Measurements from ENCODE around the gene BAZ1A. TPM values are rescaled to one million over a fixed set of nuclear protein-coding genes. Genes with fewer than 3 reads are reported as not detected.

The BAZ1A gene
- total and polyA plus RNA-seq, 2 experiments from 2014 or later, result 9.4 to 13.8 TPM

DNA sequence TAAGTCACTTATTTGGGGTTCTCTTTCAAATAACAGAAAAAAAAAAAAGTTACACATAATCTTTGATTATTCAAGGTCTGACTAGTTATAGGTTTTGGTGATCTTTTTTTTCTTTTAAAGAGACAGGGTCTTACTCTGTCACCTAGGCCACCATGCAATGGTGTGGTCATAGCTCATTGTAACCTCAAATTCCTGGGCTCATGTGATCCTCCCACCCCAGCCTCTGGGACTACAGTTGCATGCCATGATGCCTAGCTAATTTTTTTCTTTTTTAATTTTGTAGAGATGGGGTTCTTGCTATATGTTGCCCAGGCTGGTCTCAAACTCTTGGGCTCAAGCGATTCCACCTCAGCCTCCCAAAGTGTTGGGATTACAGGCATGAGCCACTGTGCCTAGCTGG, 104.3 kb downstream of the BAZ1A start:
- H4K20me1 ChIP-seq (ENCODE audit: insufficient read depth), result no peaks in the 10 kb centered on the region
- H3K36me3 ChIP-seq (ENCODE audit: low read depth), result peaks cover 33% of the 10 kb centered on the region
- H3K79me2 ChIP-seq (ENCODE audit: insufficient read depth), result no peaks in the 10 kb centered on the region
- H3F3A ChIP-seq (ENCODE audit: insufficient read depth), result no peaks in the 10 kb centered on the region; the same call in 1 of the 2 replicates
- H3K4me1 ChIP-seq (ENCODE audit: insufficient read depth), result peaks cover 19% of the 10 kb centered on the region
- DNase-seq, result peak; percentile 19
- H3K4me2 ChIP-seq (ENCODE audit: unreplicated experiment), result no peak overlapping the region
- no peak overlapping the region for H3K9ac ChIP-seq
- no peaks in the 10 kb centered on the region for H3K27me3 ChIP-seq (replicated peaks; ENCODE audit: insufficient read depth)
- in situ Hi-C loops (cut with MboI), result no loop called here
- no peaks in the 10 kb centered on the region for H3K9me2 ChIP-seq (ENCODE audit: insufficient read depth)
- no peak overlapping the region for H2AFZ ChIP-seq
- no peaks in the 10 kb centered on the region for H3K9me3 ChIP-seq (ENCODE audit: low read depth)
- H3K27ac ChIP-seq, result no peak overlapping the region
- WGBS, 2 experiments (ENCODE audit: low coverage in 1 of 2, low lambda C conversion rate in 2 of 2, missing lambda C conversion rate in 2 of 2), result 100% methylated on average over 1 of the region's 1 CpG
- TF ChIP-seq EZH2phosphoT487 (IDR thresholded peaks at IDR 0.05; ENCODE audit: insufficient read depth, low read depth), result no peak
- no peak for TF ChIP-seq EZH2 (IDR thresholded peaks at IDR 0.05; ENCODE audit: insufficient read depth, poor library complexity, severe bottlenecking)
- H3K4me3 ChIP-seq, result no peak overlapping the region

GRCh38 chr14:34766606-34767005, 108.6 kb downstream of the BAZ1A start:
- no peaks in the 10 kb centered on the region for H3K27me3 ChIP-seq (replicated peaks; ENCODE audit: insufficient read depth)
- no peaks in the 10 kb centered on the region for H3K9me2 ChIP-seq (ENCODE audit: insufficient read depth)
- no peaks in the 10 kb centered on the region for H4K20me1 ChIP-seq (ENCODE audit: insufficient read depth)
- in situ Hi-C loops (cut with MboI), result no loop called here
- H3K27ac ChIP-seq, result no peak overlapping the region
- no peak overlapping the region for H3K4me3 ChIP-seq
- H3K9me3 ChIP-seq (ENCODE audit: low read depth), result no peaks in the 10 kb centered on the region
- 7 to 11% methylated on average over 2 of the region's 2 CpGs for WGBS, 2 experiments (ENCODE audit: low coverage in 1 of 2, low lambda C conversion rate in 2 of 2, missing lambda C conversion rate in 2 of 2)
- DNase-seq, result peak; percentile 49
- H3K79me2 ChIP-seq (ENCODE audit: insufficient read depth), result no peaks in the 10 kb centered on the region
- TF ChIP-seq EZH2phosphoT487 (IDR thresholded peaks at IDR 0.05; ENCODE audit: insufficient read depth, low read depth) (no peak), EZH2 (IDR thresholded peaks at IDR 0.05; ENCODE audit: insufficient read depth, poor library complexity, severe bottlenecking) (no peak)
- H2AFZ ChIP-seq, result peak overlapping the region; percentile 12; the same call in 1 of the 2 replicates
- peaks cover 31% of the 10 kb centered on the region; the same call in 1 of the 2 replicates for H3K36me3 ChIP-seq (ENCODE audit: low read depth)
- H3K4me2 ChIP-seq (ENCODE audit: unreplicated experiment), result peak overlapping the region; percentile 37
- H3F3A ChIP-seq (ENCODE audit: insufficient read depth), result no peaks in the 10 kb centered on the region; the same call in 1 of the 2 replicates
- peaks cover 19% of the 10 kb centered on the region for H3K4me1 ChIP-seq (ENCODE audit: insufficient read depth)
- H3K9ac ChIP-seq, result no peak overlapping the region

DNA sequence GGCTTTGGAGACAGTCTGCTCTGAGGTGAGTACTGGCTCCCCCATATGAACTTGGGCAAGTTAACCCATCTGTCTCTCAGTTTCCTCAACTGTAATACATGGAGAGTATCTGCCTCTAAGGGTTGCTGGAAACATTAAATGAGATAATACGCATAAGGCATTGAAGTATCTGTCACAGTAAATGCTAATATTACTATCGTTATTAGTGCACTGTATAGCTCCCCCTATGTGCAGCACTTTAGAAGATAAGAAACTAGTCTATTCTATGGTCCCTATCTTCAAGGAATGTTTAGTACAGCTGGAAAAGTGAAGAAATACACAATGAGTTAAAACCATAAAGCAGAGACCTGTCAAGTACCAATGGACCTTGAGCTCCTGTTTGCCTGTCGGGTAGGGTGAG, 109.1 kb downstream of the BAZ1A start:
- H3K79me2 ChIP-seq (ENCODE audit: insufficient read depth), result no peaks in the 10 kb centered on the region
- no peak overlapping the region for H3K4me3 ChIP-seq
- H4K20me1 ChIP-seq (ENCODE audit: insufficient read depth), result no peaks in the 10 kb centered on the region
- WGBS, 2 experiments (ENCODE audit: low coverage in 1 of 2, low lambda C conversion rate in 2 of 2, missing lambda C conversion rate in 2 of 2), result 75 to 78% methylated on average over 3 of the region's 3 CpGs
- no peak overlapping the region for H3K9ac ChIP-seq
- peaks cover 34% of the 10 kb centered on the region; the same call in 1 of the 2 replicates for H3K36me3 ChIP-seq (ENCODE audit: low read depth)
- no peak overlapping the region for H3K4me2 ChIP-seq (ENCODE audit: unreplicated experiment)
- in situ Hi-C loops (cut with MboI), result no loop called here
- no peaks in the 10 kb centered on the region for H3K9me2 ChIP-seq (ENCODE audit: insufficient read depth)
- H3K27me3 ChIP-seq (replicated peaks; ENCODE audit: insufficient read depth), result no peaks in the 10 kb centered on the region
- H3K9me3 ChIP-seq (ENCODE audit: low read depth), result no peaks in the 10 kb centered on the region
- H3K4me1 ChIP-seq (ENCODE audit: insufficient read depth), result peaks cover 19% of the 10 kb centered on the region
- no peak overlapping the region for H3K27ac ChIP-seq
- H2AFZ ChIP-seq, result peak overlapping the region; percentile 12; the same call in 1 of the 2 replicates
- no peaks in the 10 kb centered on the region; the same call in 1 of the 2 replicates for H3F3A ChIP-seq (ENCODE audit: insufficient read depth)
- TF ChIP-seq EZH2phosphoT487 (IDR thresholded peaks at IDR 0.05; ENCODE audit: insufficient read depth, low read depth) (no peak), EZH2 (IDR thresholded peaks at IDR 0.05; ENCODE audit: insufficient read depth, poor library complexity, severe bottlenecking) (no peak)
- no peak for DNase-seq

GRCh38 chr14:34755215-34755614, 119.9 kb downstream of the BAZ1A start:
- no peak overlapping the region for H3K4me3 ChIP-seq
- 98% methylated on average over 2 of the region's 2 CpGs for WGBS, 2 experiments (ENCODE audit: low coverage in 1 of 2, low lambda C conversion rate in 2 of 2, missing lambda C conversion rate in 2 of 2)
- DNase-seq, result no peak
- no peaks in the 10 kb centered on the region for H3K9me3 ChIP-seq (ENCODE audit: low read depth)
- no peak overlapping the region for H3K27ac ChIP-seq
- no peak overlapping the region for H3K4me2 ChIP-seq (ENCODE audit: unreplicated experiment)
- H2AFZ ChIP-seq, result no peak overlapping the region
- peaks cover 10% of the 10 kb centered on the region for H3K4me1 ChIP-seq (ENCODE audit: insufficient read depth)
- no peaks in the 10 kb centered on the region for H3K9me2 ChIP-seq (ENCODE audit: insufficient read depth)
- no peak overlapping the region for H3K9ac ChIP-seq
- H3K79me2 ChIP-seq (ENCODE audit: insufficient read depth), result no peaks in the 10 kb centered on the region
- in situ Hi-C loops (cut with MboI), result no loop called here
- no peaks in the 10 kb centered on the region for H4K20me1 ChIP-seq (ENCODE audit: insufficient read depth)
- peaks cover 8% of the 10 kb centered on the region for H3F3A ChIP-seq (ENCODE audit: insufficient read depth)
- H3K36me3 ChIP-seq (ENCODE audit: low read depth), result peaks cover 28% of the 10 kb centered on the region
- H3K27me3 ChIP-seq (replicated peaks; ENCODE audit: insufficient read depth), result no peaks in the 10 kb centered on the region
- no peak for TF ChIP-seq EZH2 (IDR thresholded peaks at IDR 0.05; ENCODE audit: insufficient read depth, poor library complexity, severe bottlenecking)
- no peak for TF ChIP-seq EZH2phosphoT487 (IDR thresholded peaks at IDR 0.05; ENCODE audit: insufficient read depth, low read depth)

DNA sequence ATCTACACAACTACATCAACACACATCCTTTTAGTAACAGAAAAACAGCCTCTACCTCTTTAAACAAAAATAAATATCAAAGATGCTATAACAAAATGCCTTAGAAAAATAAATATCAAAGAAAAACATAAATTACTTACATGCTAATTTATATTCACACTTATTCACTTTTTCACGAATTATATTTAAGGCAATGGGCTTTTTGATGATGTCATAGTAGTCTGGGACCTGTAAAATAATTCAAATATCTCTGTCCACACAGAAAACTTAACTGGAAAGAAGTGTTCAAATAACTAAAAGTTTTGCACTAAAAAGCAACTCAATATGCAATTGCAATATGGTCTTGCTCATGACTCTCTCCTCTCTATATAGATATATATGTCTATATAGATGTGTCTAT, 120.5 kb downstream of the BAZ1A start:
- WGBS, 2 experiments (ENCODE audit: low coverage in 1 of 2, low lambda C conversion rate in 2 of 2, missing lambda C conversion rate in 2 of 2), result 95 to 96% methylated on average over 1 of the region's 1 CpG
- TF ChIP-seq EZH2 (IDR thresholded peaks at IDR 0.05; ENCODE audit: insufficient read depth, poor library complexity, severe bottlenecking) (no peak), EZH2phosphoT487 (IDR thresholded peaks at IDR 0.05; ENCODE audit: insufficient read depth, low read depth) (no peak)

More for the DNA sequence above, 120.5 kb downstream of the BAZ1A start:
- Histone ChIP-seq H3K4me2 (ENCODE audit: unreplicated experiment) (no peak overlapping the region), H3K79me2 (ENCODE audit: insufficient read depth) (no peaks in the 10 kb centered on the region), H3K9me3 (ENCODE audit: low read depth) (no peaks in the 10 kb centered on the region), H3K4me1 (ENCODE audit: insufficient read depth) (peaks cover 11% of the 10 kb centered on the region), H3K27me3 (replicated peaks; ENCODE audit: insufficient read depth) (no peaks in the 10 kb centered on the region), H2AFZ (no peak overlapping the region), H3K4me3 (no peak overlapping the region), H4K20me1 (ENCODE audit: insufficient read depth) (no peaks in the 10 kb centered on the region), H3K9ac (no peak overlapping the region), H3K27ac (no peak overlapping the region), H3F3A (ENCODE audit: insufficient read depth) (peaks cover 11% of the 10 kb centered on the region), H3K36me3 (ENCODE audit: low read depth) (peaks cover 22% of the 10 kb centered on the region), H3K9me2 (ENCODE audit: insufficient read depth) (no peaks in the 10 kb centered on the region)
- in situ Hi-C loops (cut with MboI), result no loop called here
- DNase-seq, result no peak
